Neutrophil (primary cell): Measurements from ENCODE around the gene COMMD3.

Experiments
- H3K27ac ChIP-seq: fragments of 200-600 bp; sonication (generic); 2 replicates; pipeline ENCODE4 v1.5.1; 2016; ENCODE audit warnings: mild to moderate bottlenecking, moderate library complexity
- H3K27me3 ChIP-seq: fragments of 200-600 bp; sonication (generic); 2 replicates; pipeline ENCODE4 v1.6.0; 2016; ENCODE audit warnings: mild to moderate bottlenecking
- H3K36me3 ChIP-seq: fragments of 200-600 bp; sonication (generic); 2 replicates; pipeline ENCODE4 v1.5.1; 2017
- H3K4me1 ChIP-seq, 2 experiments: fragments of 200-600 bp in 1 of 2; sonication (generic) in 1 of 2; 1 replicate in 1 of 2; 2 replicates in 1 of 2; pipeline versions ENCODE4 v1.5.1 to v1.6.1; 2013 to 2016; ENCODE audit warnings: low read depth in 1 of 2, low read length in 1 of 2, mild to moderate bottlenecking in 1 of 2, moderate library complexity in 1 of 2; ENCODE audit not compliant: control insufficient read depth in 1 of 2, insufficient read depth in 1 of 2
- H3K4me3 ChIP-seq, 2 experiments: fragments of 200-600 bp in 1 of 2; sonication (generic) in 1 of 2; 1 replicate in 1 of 2; 2 replicates in 1 of 2; pipeline ENCODE4 v1.5.1; 2013 to 2016; ENCODE audit warnings: low read depth in 1 of 2, low read length in 1 of 2, mild to moderate bottlenecking in 1 of 2, moderate library complexity in 1 of 2
- H3K9me3 ChIP-seq: fragments of 200-600 bp; sonication (generic); 2 replicates; pipeline ENCODE4 v1.5.1; 2016
- CTCF ChIP-seq: fragments of 200-600 bp; sonication (generic); IDR thresholded peaks from 2 replicates; pipeline ENCODE4 v1.5.1; 2016; ENCODE audit warnings: antibody characterized with exemption

COMMD3 gene

GRCh38 chr10:22344781-22345300, 28.7 kb downstream of the COMMD3 start:
- no peak for TF ChIP-seq CTCF
- H3K27me3 ChIP-seq, result peaks cover 100% of the 10 kb centered on the region
- no peaks in the 10 kb centered on the region for H3K36me3 ChIP-seq
- H3K27ac ChIP-seq, result peak overlapping the region; percentile 1
- no peaks in the 10 kb centered on the region for H3K9me3 ChIP-seq
- peaks cover 25 to 27% of the 10 kb centered on the region in 2 experiments for H3K4me1 ChIP-seq
- peak overlapping the region; percentile 52 to 83 for H3K4me3 ChIP-seq

- TF ChIP-seq CTCF, result peak; percentile 16
- H3K36me3 ChIP-seq, result no peaks in the 10 kb centered on the region
- H3K9me3 ChIP-seq, result no peaks in the 10 kb centered on the region
- H3K4me1 ChIP-seq, result peaks cover 20 to 23% of the 10 kb centered on the region in 2 experiments
- peak within 1 kb of the TSS; percentile 1 for H3K27ac ChIP-seq
- H3K27me3 ChIP-seq, result peaks cover 100% of the 10 kb centered on the region
- H3K4me3 ChIP-seq, result peak within 1 kb of the TSS; percentile 52 to 83
These were observed 29.3 kb downstream of the COMMD3 start, which contains the start of gene SPAG6 for GRCh38 chr10:22345301-22346095. SPAG6 (plus strand) TSS chr10:22345496; CDS start chr10:22345612, 116 bp downstream.

- no peaks in the 10 kb centered on the region for H3K36me3 ChIP-seq
- H3K4me3 ChIP-seq, result peak overlapping the region; percentile 52 to 83
- H3K9me3 ChIP-seq, result no peaks in the 10 kb centered on the region
- no peak overlapping the region for H3K27ac ChIP-seq
- TF ChIP-seq CTCF, result no peak
- H3K4me1 ChIP-seq, result peaks cover 18 to 19% of the 10 kb centered on the region in 2 experiments
- peaks cover 96% of the 10 kb centered on the region for H3K27me3 ChIP-seq
These were observed 30.0 kb downstream of the COMMD3 start for GRCh38 chr10:22346096-22346661.

- Histone ChIP-seq H3K4me3 (no peak overlapping the region), H3K4me1 (peaks cover 11 to 15% of the 10 kb centered on the region in 2 experiments), H3K27me3 (peaks cover 73% of the 10 kb centered on the region), H3K36me3 (no peaks in the 10 kb centered on the region), H3K27ac (no peak overlapping the region), H3K9me3 (no peaks in the 10 kb centered on the region)
- no peak for TF ChIP-seq CTCF
These were observed 33.6 kb downstream of the COMMD3 start for GRCh38 chr10:22349755-22350154.

- H3K9me3 ChIP-seq, result no peaks in the 10 kb centered on the region
- TF ChIP-seq CTCF, result no peak
- no peak overlapping the region for H3K27ac ChIP-seq
- no peaks in the 10 kb centered on the region for H3K36me3 ChIP-seq
- H3K4me3 ChIP-seq, result no peak overlapping the region
- H3K27me3 ChIP-seq, result peaks cover 58% of the 10 kb centered on the region
- H3K4me1 ChIP-seq, result peaks cover 0 to under 1% of the 10 kb centered on the region in 2 experiments
These were observed 35.0 kb downstream of the COMMD3 start for GRCh38 chr10:22351131-22351703.
